Measurements from ENCODE around the gene VPREB3. TPM values are rescaled to one million over a fixed set of nuclear protein-coding genes. Genes with fewer than 3 reads are reported as not detected.

The VPREB3 gene
- total RNA-seq, 1 experiment from 2014 or later = not detected

- H3K4me3 ChIP-seq (ENCODE audit: low read depth in 2 of 2, low read length in 2 of 2) = no peak overlapping the region
- intact Hi-C loops (cut with micrococcal nuclease; ENCODE audit: unreplicated experiment) (no loop called here), in situ Hi-C loops (cut with HindIII; ENCODE audit: low pct_unique_long_range_greater_than_20kb, low sequenced_read_pairs) (no loop called here)
- ATAC-seq = no peak
- H3K4me1 ChIP-seq (ENCODE audit: control insufficient read depth, insufficient read depth, low read length) = 0 out of 2 replicates have a peak, but pooled peaks cover 7% of the 10 kb centered on the region
- ChIA-PET POLR2A (no interaction called here), CTCF (no interaction called here)
- no peak for DNase-seq (ENCODE audit: low read depth, low spot score)
- H3K27me3 ChIP-seq (ENCODE audit: control insufficient read depth, insufficient read depth, low read length) = no peaks in the 10 kb centered on the region
- no TSS peak for BruUV-seq (replicated peaks)
- H3K36me3 ChIP-seq (ENCODE audit: control insufficient read depth, insufficient read depth, low read length) = no peaks in the 10 kb centered on the region; the same call in 1 of the 2 replicates
- H3K9me3 ChIP-seq (ENCODE audit: control insufficient read depth, insufficient read depth, low read depth, low read length) = no peaks in the 10 kb centered on the region
- no peak for TF ChIP-seq REST (IDR thresholded peaks at IDR 0.05; ENCODE audit: insufficient read depth in 1 of 2, low read depth in 2 of 2, low read length in 1 of 2)
- TF ChIP-seq POLR2AphosphoS5 (IDR thresholded peaks at IDR 0.05; ENCODE audit: low read depth, low read length) = no peak
- no peak for TF ChIP-seq SIN3A (IDR thresholded peaks at IDR 0.05; ENCODE audit: borderline replicate concordance, insufficient read depth, low read depth, low read length)
- no peak for TF ChIP-seq TCF7L2 (IDR thresholded peaks at IDR 0.05; ENCODE audit: low read depth, low read length)
- TF ChIP-seq CTCF (IDR thresholded peaks at IDR 0.05) = no peak
- H3K27ac ChIP-seq (ENCODE audit: low read length) = no peak overlapping the region
Observed at GRCh38 chr22:23763579-23763945, 9.3 kb upstream of the VPREB3 start.

- no peak within 1 kb of the TSS for H3K27ac ChIP-seq (ENCODE audit: low read length)
- BruUV-seq (replicated peaks) = no TSS peak
- H3K4me3 ChIP-seq (ENCODE audit: low read depth in 2 of 2, low read length in 2 of 2) = no peak within 1 kb of the TSS
- no peak for TF ChIP-seq POLR2AphosphoS5 (IDR thresholded peaks at IDR 0.05; ENCODE audit: low read depth, low read length)
- no peak for TF ChIP-seq SIN3A (IDR thresholded peaks at IDR 0.05; ENCODE audit: borderline replicate concordance, insufficient read depth, low read depth, low read length)
- no peak for TF ChIP-seq REST (IDR thresholded peaks at IDR 0.05; ENCODE audit: insufficient read depth in 1 of 2, low read depth in 2 of 2, low read length in 1 of 2)
- no peak for DNase-seq (ENCODE audit: low read depth, low spot score)
- ChIA-PET CTCF (no interaction called here), POLR2A (interaction anchor here (0.6 kb wide), 1 partner anchor 205 kb away, joined by 3 read pairs; no protein-coding TSS in a partner anchor)
- in situ Hi-C loops (cut with HindIII; ENCODE audit: low pct_unique_long_range_greater_than_20kb, low sequenced_read_pairs) (no loop called here), intact Hi-C loops (cut with micrococcal nuclease; ENCODE audit: unreplicated experiment) (no loop called here)
- H3K4me1 ChIP-seq (ENCODE audit: control insufficient read depth, insufficient read depth, low read length) = 0 out of 2 replicates have a peak, but pooled peaks cover 7% of the 10 kb centered on the region
- no peaks in the 10 kb centered on the region for H3K9me3 ChIP-seq (ENCODE audit: control insufficient read depth, insufficient read depth, low read depth, low read length)
- no peaks in the 10 kb centered on the region for H3K27me3 ChIP-seq (ENCODE audit: control insufficient read depth, insufficient read depth, low read length)
- ATAC-seq = peak; percentile 27; the same call in 1 of the 2 replicates
- H3K36me3 ChIP-seq (ENCODE audit: control insufficient read depth, insufficient read depth, low read length) = no peaks in the 10 kb centered on the region; the same call in 1 of the 2 replicates
Observed at GRCh38 chr22:23762842-23763578, 8.8 kb upstream of the VPREB3 start, which contains the start of gene C22orf15. Gene C22orf15 (plus strand): TSS chr22:23762990. CDS start chr22:23763307, 317 bp downstream.

All from Panc1 (cell line).